ENCODE measurements around the gene CLCA1. TPM values are rescaled to one million over a fixed set of nuclear protein-coding genes. Genes with fewer than 3 reads are reported as not detected.

CLCA1 gene
- total and polyA plus RNA-seq, 3 donors from 2014 or later = 0.12 to 0.88 (median 0.55) TPM

DNA sequence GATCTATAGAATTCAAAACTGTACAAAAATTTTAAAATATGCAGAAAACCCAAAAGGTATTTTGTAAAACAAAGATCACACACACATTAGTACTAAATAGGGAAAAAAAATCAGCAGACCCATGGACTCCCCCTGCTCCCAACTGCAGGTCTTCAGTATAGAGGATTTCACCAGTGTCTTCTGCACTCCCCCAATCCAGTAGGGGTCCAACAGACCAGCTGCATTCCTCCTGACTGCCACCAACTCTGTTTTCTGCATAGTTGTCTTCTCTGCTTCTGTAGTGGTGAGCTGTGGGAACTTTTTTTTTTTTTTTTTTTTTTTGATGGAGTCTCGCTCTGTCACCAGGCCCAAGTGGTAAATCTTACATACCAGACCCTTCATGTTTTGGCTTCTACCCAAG is 22.8 kb upstream of the CLCA1 start:
- H3K9me3 ChIP-seq = no peaks in the 10 kb centered on the region
- no peaks in the 10 kb centered on the region for H3K36me3 ChIP-seq (ENCODE audit: low read depth, missing control alignments)
- no peak overlapping the region for H3K4me3 ChIP-seq
- intact Hi-C loops (cut with DNase I; ENCODE audit: low total_unique reads) = no loop called here
- H3K27me3 ChIP-seq = no peaks in the 10 kb centered on the region
- DNase-seq = no peak
- H3K4me1 ChIP-seq = no peaks in the 10 kb centered on the region
- no peak overlapping the region for H3K27ac ChIP-seq
- 82 to 83% methylated on average over 1 of the region's 1 CpG for WGBS, 2 donors
- TF ChIP-seq POLR2A (IDR thresholded peaks at IDR 0.05) (no peak), CTCF (IDR thresholded peaks at IDR 0.05) (no peak)

- 67 to 71% methylated on average over 4 of the region's 4 CpGs for WGBS, 2 donors
- H3K27ac ChIP-seq = no peak overlapping the region
- no peaks in the 10 kb centered on the region for H3K36me3 ChIP-seq (ENCODE audit: low read depth, missing control alignments)
- TF ChIP-seq POLR2A (IDR thresholded peaks at IDR 0.05) (no peak), CTCF (IDR thresholded peaks at IDR 0.05) (no peak)
- no peaks in the 10 kb centered on the region for H3K9me3 ChIP-seq
- intact Hi-C loops (cut with DNase I; ENCODE audit: low total_unique reads) = no loop called here
- H3K27me3 ChIP-seq = no peaks in the 10 kb centered on the region
- H3K4me1 ChIP-seq = no peaks in the 10 kb centered on the region
- DNase-seq = no peak
- no peak overlapping the region for H3K4me3 ChIP-seq
Measured at GRCh38 chr1:86447198-86447790, 21.4 kb upstream of the CLCA1 start.

DNA sequence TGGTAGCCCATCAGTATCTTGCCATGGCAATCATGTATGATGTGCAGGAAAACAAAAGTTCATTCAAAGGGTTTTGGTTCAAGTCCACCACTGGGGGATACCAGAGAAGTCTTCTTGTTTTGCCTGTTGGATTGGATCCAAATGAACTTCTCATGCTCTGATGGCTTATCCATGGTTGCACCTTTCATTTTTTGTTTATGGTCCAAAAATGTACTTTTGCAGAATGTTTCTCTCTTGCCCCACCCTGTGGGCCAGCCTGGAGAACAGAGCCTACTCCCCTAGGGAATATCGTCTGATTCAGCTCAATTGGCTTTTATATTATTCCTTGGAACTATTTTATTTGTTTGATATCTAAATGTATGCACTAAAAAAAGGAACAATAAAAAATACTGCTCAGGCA is 20.1 kb upstream of the CLCA1 start:
- no peaks in the 10 kb centered on the region for H3K4me1 ChIP-seq
- TF ChIP-seq POLR2A (IDR thresholded peaks at IDR 0.05) = no peak
- TF ChIP-seq CTCF (IDR thresholded peaks at IDR 0.05) = no peak
- H3K36me3 ChIP-seq (ENCODE audit: low read depth, missing control alignments) = no peaks in the 10 kb centered on the region

GRCh38 chr1:86449103-86449502 is 19.6 kb upstream of the CLCA1 start:
- no peak for TF ChIP-seq CTCF (IDR thresholded peaks at IDR 0.05)
- no peak for TF ChIP-seq POLR2A (IDR thresholded peaks at IDR 0.05)
- no peak overlapping the region for H3K27ac ChIP-seq
- WGBS, 2 donors = 94 to 95% methylated on average over 1 of the region's 1 CpG
- no peaks in the 10 kb centered on the region for H3K27me3 ChIP-seq
- no peak overlapping the region for H3K4me3 ChIP-seq
- no peaks in the 10 kb centered on the region for H3K9me3 ChIP-seq
- intact Hi-C loops (cut with DNase I; ENCODE audit: low total_unique reads) = no loop called here
- H3K36me3 ChIP-seq (ENCODE audit: low read depth, missing control alignments) = no peaks in the 10 kb centered on the region
- no peak for DNase-seq
- H3K4me1 ChIP-seq = no peaks in the 10 kb centered on the region

More for the DNA sequence above, 20.1 kb upstream of the CLCA1 start:
- Histone ChIP-seq H3K27me3 (no peaks in the 10 kb centered on the region), H3K27ac (no peak overlapping the region), H3K4me3 (no peak overlapping the region), H3K9me3 (no peaks in the 10 kb centered on the region)
- 70 to 84% methylated on average over 1 of the region's 1 CpG for WGBS, 2 donors
- intact Hi-C loops (cut with DNase I; ENCODE audit: low total_unique reads) = no loop called here
- DNase-seq = no peak

- TF ChIP-seq CTCF (IDR thresholded peaks at IDR 0.05) = no peak
- TF ChIP-seq POLR2A (IDR thresholded peaks at IDR 0.05) = no peak
- no peak overlapping the region for H3K4me3 ChIP-seq
- no peak overlapping the region for H3K27ac ChIP-seq
- no peaks in the 10 kb centered on the region for H3K27me3 ChIP-seq
- 59 to 60% methylated on average over 3 of the region's 3 CpGs for WGBS, 2 donors
- H3K4me1 ChIP-seq = no peaks in the 10 kb centered on the region
- no peaks in the 10 kb centered on the region for H3K9me3 ChIP-seq
- DNase-seq = no peak
- no peaks in the 10 kb centered on the region for H3K36me3 ChIP-seq (ENCODE audit: low read depth, missing control alignments)
- intact Hi-C loops (cut with DNase I; ENCODE audit: low total_unique reads) = no loop called here
Measured at GRCh38 chr1:86450847-86451246, 17.9 kb upstream of the CLCA1 start.

All from testis (tissue), 3 donors.